Activated CD4-positive, CD25-positive, alpha-beta regulatory T cell treated with anti-CD3 and anti-CD28 coated beads, Interleukin-2, amount 50 U/mL, for 72 hours (primary cell): Measurements from ENCODE around the gene ECT2L.
"Not testable (repeated sequence)": the region's sequence is repeated elsewhere in the genome, so short reads cannot be mapped to it uniquely, and the experiment has no call there.

ENCODE experiments used
- DNase-seq: peaks from one replicate; pipeline ENCODE4 v3.0.0; 2021

Gene ECT2L

DNA sequence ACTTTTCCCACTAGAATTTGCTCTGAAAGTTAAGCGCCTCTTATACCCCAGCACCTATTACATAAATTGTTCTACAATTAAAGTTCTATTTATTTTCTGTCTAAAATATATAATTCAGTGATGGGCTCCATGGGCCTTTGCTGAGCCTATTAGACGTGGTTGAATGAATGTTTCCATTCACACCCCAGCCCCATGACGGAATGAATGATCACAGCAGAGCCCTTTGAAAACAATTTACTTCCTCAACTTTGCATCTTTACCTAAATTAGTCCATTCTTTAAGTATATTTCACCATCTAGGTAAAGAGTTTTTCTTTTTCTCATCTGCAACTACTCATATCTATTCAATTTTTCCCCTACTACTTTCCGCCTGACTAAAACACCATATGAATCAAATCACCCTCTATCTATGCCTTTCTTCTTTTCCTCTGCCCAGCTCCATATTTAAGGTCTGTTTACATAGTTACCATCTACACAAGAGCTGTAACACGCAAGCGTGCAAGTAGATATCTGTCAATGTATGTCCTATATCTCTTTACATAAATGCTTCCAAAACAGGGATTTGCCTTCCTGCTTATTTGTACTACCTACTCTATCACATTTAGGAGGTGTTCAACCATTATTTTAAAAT is 69.7 kb downstream of the ECT2L start:
- no peak for DNase-seq

DNA sequence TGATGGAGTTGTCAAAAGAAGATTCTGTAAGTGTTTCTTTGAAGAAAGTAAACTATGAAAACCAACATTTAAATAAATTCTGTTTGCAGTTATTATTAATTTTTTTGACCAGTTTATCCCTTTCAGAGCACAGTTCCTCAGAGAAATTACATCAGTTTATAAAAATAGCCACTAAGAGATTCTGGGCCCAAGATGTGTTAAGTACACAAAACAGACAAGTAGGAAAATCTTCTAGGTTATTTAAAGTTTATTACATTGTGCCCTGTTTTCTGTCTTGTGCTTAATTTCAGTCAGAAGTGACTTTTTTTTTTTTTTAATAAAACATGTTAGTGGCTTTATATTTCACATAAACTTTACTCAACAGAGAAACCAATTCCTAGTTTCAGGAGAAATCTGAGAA is 72.3 kb downstream of the ECT2L start:
- DNase-seq = no peak

DNA sequence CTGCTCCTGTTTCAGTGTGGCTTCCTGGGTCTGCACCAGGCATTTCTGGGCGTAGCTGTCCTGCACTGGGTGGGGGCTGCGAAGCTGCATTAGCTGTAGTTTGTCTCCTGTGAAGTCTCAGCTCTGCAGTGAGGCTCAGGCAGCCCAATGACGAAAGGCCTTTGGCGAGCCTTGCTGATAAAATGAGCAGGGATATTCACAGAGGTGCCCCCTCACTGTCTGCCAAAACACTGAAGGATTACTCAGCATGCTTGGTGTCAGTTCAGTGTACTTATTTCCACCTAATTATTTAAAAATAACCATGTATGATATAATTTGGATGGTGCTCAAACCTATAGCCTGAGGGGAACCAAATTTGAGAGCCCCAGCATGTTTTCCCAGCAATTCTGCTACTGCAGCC is 73.5 kb downstream of the ECT2L start:
- DNase-seq = no peak

DNA sequence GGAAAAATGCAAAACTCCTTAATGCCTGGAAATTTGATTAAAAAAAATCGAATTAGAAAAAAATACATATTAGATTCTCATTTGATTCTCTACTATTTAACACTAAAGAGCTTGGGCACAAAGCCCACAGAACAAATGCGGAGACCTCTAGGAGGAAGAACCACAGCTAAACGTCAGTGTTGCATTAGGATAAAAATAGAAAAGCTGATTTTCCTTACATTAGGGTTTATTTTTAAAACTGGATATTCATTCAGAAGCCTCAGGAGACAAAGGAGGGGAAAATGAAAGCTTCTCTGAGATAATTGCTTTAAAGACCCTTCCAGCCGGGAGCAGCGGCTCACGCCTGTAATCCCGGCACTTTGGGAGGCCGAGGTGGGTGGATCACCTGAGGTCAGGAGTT is 77.3 kb downstream of the ECT2L start:
- no peak for DNase-seq

DNA sequence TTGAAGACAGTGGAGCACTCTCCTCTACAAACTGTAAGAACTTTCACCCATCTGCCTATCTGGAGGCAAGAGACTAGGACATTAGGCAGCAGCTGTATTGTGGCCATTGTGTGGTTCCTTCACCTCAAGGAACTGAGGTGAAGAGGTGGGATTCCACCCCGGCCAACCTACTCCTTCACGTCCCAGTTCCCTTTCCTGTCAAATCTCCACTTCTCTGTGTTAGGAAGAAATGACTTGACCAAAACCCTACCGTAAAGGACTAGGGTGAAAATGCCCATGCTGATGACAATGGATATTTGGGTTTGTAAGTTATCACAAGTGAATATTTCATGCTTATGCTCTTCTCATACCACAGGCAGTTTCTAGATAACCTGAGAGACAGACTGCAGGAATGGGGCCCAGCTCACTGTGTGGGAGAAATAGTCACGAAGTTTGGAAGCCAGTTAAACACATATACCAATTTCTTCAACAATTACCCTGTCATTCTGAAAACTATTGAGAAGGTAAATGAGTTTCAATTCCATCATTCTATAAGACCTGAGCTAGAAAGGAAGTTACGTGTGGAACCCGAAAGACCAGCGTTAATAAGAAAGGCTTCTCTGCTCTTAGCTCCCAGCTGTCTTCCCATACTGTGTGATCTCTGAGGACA is 86.6 kb downstream of the ECT2L start:
- DNase-seq = no peak

DNA sequence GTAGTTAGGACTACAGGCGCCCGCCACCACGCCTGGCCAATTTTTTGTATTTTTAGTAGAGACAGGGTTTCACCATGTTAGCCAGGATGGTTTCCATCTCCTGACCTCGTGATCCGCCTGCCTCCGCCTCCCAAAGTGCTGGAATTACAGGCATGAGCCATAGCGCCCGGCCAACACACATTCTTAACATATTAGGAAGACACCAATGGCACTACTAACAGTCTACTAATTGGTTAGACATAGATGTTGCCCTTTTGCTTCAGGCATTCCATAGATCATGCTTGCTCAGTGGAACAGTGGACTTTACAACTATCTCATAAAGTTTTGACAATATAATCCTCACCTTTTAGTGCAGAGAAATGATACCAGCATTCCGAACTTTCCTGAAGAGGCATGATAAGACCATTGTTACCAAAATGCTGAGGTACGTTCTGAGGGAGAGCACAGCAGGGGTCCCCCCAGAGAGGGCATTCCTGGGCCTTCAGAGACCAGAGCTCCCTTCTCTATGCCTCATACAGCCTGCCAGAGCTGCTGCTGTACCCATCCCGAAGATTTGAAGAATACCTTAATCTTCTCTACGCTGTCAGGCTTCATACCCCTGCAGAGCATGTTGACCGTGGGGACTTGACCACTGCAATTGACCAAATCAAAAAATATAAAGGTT is 89.4 kb downstream of the ECT2L start:
- DNase-seq = no peak

DNA sequence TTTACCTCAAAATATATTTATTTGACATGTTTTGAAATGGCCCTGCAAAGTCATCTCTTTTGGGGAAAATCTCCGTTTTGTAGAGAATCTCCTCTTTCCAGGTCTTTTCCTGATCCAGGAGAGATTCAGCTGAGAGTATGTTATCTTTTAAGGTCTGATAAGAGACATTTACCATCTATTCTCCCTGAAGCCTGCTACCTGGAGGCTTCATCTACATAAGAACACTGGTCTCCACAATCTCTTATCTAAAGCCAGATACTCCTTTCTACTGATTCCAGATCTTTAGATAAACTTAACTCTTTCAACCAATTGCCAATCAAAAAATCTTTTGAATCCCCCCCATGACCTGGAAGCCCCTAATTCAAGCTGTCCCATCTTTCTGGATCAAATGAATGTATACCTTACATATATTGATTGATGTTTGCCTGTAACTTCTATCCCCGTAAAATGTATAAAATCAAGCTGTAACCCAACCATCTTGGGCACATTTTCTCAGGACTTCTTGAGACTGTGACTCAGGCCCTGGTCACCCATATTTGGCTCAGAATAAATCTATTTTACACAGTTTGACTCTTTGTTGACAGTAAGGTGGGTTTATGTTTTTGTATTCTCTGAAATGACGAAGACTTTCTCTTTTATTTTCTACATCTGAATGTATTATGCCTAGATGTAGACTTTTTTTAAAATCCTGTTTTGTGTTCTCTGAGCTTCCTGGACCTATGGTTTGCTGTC is 95.5 kb downstream of the ECT2L start:
- DNase-seq = no peak

DNA sequence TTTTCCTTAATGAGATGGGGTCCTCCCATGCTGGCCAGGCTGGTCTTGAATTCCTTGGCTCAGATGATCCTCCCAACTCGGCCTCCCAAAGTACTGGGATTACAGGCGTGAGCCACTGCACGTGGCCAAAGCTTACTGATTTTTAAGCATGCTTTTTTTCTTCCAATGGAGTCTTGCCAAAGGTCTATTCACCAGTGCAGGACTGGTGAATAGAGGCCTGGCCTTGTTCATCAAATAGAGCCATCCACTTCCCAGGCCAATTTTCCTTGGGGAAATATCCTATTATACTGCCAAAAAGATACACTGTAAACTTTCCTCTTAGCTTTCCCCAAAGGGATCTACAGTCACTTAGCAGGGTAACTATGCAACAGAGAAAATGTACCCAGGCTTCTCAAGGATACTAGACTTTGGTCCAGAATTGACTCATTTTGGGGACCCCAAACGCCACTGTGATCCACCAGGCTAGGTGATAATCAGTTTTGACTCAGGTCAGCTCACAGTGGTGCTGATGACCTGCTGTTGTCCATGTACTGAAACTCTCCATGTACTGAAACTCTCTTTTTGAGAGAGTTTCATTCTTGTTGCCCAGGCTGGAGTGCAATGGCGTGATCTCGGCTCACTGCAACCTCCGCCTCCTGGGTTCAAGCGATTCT is 100.3 kb downstream of the ECT2L start:
- no peak for DNase-seq

DNA sequence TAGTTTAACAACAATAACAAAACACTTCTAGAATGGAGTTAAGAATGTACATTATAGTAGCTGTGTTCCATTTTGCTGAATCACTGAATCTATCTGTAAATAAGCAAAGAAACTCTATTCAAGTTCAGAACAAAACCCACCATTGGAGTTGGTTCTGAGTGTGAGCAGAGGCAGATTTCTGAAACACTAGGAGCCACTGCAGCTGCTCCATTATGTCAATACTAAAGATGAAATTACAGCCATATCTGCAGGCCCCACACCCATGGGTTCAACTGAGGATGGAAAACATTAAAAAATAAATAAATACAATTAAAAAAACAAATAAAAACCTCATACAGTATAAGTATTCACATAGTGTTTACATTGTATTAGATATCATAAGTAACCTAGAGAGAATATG is 101.1 kb downstream of the ECT2L start:
- DNase-seq = no peak

DNA sequence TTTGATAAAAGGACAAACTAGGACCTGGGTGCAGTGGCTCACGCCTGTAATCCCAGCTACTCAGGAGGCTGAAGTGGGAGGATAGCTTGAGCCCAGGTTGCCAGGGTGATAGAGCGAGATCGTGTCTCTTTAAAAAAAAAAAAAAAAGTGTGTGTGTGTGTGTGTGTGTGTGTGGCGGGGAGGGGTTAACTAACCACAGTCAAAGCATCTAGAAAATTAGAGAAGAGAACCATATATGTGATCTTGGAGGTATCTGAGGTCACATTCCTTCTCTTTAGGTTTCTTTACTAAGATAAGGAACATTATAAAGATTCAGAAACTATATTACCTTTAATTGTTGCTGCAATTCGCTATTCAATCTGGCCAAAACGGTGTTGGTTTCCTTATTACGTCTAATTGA is 111.3 kb downstream of the ECT2L start:
- DNase-seq = no peak

DNA sequence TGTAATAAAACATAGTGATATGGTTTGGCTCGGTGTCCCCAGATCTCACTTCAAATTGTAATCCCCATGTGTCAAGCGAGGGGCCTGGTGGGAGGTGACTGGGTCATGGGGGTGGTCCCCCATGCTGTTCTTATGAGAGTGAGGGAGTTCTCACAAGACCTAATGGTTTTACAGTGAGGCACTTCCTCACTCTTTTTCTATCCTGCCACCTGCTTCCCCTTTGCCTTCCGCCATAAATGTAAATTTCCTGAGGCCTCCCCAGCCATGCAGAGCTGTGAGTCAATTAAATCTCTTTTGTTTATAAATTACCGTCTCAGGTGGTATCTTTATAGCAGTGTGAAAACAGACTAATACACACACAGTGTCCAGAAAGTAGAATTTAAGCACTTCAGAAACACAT is 113.6 kb downstream of the ECT2L start:
- DNase-seq = no peak

DNA sequence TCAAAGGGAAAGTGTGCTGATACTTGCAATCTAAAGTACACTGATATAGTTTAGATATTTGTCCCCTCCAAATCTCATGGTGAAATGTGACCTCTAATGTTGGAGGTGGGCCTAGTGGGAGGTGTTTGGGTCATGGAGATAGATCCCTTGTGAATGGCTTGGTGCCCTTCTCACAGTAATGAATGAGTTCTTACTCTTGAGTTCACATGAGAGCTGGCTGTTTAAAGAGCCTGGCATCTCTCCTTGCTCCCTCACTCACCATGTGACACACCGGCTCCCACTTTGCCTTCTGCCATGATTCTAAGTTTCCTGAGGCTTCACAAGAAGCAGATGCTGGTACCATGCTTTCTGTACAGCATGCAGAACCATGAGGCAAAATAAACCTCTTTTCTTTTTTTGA is 114.1 kb downstream of the ECT2L start:
- no peak for DNase-seq

DNA sequence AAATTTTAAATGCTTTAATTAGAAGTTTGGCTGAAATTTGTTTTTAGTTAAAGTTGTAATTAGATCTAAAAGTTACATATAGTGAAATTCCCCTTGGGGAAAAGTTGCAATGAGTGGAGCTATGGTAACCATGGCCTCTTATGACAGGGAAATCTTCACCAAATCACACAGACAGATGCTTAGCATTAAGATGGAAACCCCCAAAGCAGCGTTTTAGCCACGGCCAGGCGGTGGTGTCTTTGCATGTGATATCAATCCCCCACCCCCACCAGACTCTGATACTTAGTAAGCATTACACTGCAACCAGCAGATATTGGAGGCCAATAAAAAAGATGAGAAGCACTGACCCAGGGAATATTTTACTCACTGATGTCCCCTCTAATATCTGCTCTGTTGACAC is 116.4 kb downstream of the ECT2L start:
- no peak for DNase-seq

DNA sequence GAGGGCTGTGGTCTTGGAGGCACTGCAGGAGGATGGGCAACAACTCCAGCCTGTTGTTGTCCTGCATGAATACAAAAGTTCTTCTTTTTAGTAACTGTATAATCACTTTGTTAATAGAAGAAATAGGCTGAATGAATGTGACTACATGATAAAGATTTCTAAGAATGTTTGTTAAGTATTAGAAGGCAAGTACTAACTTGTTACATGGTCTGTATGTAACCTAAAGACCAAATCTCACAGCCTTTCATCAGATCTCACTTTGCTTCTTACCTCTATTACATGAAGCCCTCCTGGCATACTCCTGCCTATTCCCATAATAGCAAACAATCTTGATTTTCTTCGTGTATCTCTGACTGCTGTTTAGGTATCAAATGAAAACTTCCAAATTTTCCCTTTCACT is 118.8 kb downstream of the ECT2L start:
- no peak for DNase-seq

DNA sequence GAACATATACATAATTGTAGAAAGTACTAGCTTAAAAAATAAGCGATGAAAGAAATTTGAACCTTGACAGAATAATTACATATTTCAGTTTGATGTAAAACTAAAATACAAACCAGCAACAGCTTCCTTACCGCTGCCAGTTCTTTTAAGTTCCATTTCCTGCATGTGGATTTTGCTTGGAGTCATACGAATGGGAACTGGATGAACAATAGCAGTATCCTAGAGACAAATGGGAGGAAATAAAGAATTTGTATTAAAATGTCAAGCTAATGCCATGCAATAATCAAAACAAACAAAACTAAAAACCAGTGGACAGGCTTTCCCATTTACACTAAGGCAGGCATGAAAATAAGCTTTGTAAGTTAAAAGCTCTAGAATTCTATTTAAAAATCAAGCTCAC is 125.0 kb downstream of the ECT2L start:
- no peak for DNase-seq

DNA sequence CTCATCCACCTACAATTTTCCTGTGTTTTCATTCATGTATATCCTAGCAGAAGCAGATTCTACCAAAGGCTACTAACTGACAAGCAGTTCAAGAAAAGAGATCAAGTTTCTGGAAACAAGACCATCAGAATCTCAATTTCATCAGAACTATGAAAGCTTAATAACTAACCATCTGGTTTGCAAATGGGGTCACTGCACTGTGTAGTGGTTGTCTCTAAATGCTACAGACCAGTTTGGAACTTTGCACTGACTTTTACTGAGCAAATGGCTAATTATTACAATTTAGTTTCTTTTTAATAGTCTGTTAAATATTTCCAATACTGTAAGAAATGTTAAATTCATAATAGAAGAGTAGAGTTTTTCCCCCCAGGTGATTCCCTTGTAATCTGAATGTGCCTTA is 127.7 kb downstream of the ECT2L start:
- DNase-seq = no peak

DNA sequence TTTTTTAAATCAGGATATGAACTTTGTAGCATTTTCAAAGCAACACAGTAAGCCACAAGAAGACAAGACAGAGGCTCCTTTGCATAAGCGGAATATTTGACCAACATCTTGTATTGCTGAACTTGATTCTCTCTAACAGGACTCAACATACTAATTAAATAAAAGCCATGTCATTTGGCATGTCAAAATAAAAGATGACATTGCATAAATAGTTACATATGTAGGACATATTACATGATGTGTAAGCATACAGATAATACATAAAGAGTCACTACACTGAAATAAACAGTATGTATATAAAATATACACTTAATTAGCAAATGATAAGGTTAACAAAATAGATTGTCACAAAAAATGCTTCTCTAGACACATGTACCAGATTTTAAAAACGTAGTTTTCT is 129.9 kb downstream of the ECT2L start:
- no peak for DNase-seq

DNA sequence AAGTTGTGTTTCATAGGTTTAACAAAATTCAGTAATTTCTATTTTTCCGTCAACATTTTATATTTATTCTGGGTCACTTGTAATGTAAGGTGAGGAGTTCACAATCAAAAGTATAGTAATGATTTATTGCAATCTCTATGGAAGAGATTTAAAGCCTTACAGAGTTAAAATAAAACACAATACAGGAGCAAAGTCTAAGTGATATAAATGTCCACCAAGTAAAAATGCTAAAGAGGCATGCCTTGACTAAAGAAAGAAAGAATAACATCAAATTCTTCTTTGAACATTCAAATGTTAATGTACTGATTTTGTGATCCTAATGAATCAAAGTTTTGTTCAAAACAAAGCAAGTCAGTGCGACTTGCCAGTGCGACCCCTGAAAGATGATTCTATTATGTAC is 130.7 kb downstream of the ECT2L start:
- DNase-seq = no peak

DNA sequence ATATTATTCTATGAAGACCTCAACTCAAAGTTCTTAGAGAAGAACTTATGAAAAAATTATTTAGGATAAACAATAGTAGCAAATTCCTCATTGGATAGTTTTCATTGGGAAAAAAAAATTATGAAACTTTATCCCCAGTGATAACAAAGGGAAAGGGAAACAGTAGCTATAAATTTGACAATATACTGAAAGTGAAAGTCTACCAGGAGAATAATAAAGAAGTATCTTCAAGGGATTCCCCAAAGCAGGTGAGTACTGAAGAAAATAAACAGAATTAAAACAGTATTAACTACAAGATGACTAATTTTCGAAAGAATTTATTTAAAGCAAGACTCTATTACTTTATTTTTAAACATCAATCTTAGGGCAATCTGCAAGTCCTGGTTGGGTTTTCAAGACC is 135.8 kb downstream of the ECT2L start:
- DNase-seq = no peak

DNA sequence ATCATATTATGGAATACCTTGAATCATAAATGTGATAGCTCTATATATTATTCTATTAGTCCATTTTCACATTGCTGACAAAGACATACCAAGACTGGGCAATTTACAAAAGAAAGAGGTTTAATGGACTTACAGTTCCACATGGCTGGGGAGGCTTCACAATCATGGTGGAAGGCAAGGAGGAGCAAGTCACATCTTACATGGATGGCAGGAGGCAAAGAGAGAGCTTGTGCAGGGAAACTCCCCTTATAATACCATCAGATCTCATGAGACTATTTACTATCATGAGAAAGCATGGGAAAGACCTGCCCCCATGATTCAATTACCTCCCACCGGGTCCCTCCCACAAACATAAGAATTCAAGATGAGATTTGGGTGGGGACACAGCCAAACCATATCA is 141.0 kb downstream of the ECT2L start:
- not testable (repeated sequence) for DNase-seq

DNA sequence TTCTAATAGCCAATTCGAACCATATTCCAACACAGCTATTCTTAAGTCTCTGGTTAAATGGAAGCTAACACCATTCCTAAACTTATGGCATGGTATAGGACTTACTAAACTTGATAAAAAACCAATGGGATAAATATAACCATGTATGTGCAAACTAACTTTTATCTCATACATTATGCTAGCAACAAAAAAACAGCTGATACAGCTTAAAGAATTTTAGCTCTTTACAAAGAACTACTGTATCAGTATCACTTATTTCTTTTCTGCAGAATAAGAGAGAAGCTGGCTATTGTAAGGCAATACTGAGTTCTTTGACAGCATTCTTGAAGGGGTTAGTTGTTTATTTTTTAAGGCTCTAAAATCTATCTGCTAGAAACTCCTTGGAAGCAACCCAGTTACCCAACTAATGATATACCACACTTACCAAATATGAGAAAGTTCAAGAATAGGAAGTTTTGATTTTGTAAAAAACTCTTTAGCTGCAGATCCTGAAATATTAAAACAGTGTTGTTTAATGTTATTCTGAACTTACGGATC is 147.3 kb downstream of the ECT2L start:
- no peak for DNase-seq

DNA sequence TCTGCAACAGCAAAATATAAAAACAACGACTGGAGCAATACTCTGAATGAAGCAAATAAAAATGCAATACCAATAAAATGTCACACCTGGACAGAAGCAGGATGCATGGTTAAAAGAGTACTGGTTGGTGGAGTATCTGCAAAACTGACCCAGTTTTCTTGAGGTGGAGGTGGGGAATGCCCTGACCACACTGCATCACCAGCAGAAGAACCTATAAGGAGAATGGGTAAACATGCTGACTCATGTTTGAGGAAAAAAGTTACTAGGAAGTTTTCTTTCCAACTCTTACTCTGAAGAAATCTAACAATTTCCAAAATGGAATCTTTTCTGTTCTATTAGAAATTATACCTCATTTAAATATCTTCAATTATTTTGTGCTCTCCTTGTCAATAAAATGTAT is 148.5 kb downstream of the ECT2L start:
- DNase-seq = no peak

DNA sequence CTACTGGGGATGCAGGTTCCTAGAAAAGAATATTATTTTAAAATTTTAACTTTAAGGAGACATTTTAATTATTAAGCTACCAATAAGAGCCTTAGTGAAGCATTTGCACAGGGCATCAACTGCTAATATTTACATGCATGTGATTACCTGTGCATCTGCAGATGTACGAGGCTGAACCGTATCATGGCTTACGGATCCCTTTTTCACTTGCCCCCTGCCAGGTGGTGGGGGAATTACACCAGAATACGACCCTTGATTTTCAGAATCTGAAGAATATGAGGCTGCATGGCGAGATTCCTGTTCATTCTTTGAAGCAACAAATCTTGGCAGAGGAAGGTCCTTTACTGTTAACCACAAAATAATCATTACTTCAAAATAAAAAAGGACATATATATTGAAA is 149.5 kb downstream of the ECT2L start:
- DNase-seq = no peak
